Trophoblast cell (in vitro differentiated cells and primary cell): ENCODE results near the gene PTBP1.

ENCODE experiments used
- DNase-seq, 2 donors: peaks; one replicate each; pipeline ENCODE4 v3.0.0-alpha.2; 2016
- H2AFZ ChIP-seq: 2 replicates; pipeline ENCODE4 v1.6.1; 2013; ENCODE audit warnings: low read length, moderate library complexity, mild to moderate bottlenecking; ENCODE audit not compliant: insufficient read depth, poor library complexity
- H2AK5ac ChIP-seq: 2 replicates; pipeline ENCODE4 v1.6.1; 2013; ENCODE audit warnings: mild to moderate bottlenecking, low read length
- H2BK120ac ChIP-seq: 2 replicates; pipeline ENCODE4 v1.6.1; 2013; ENCODE audit warnings: low read length, mild to moderate bottlenecking, moderate library complexity; ENCODE audit not compliant: insufficient read depth, poor library complexity
- H2BK12ac ChIP-seq: 2 replicates; pipeline ENCODE4 v1.6.1; 2013; ENCODE audit warnings: mild to moderate bottlenecking, low read length, moderate library complexity
- H2BK5ac ChIP-seq: 2 replicates; pipeline ENCODE4 v1.6.1; 2013; ENCODE audit warnings: low read length, low read depth, moderate library complexity, mild to moderate bottlenecking; ENCODE audit not compliant: poor library complexity
- H3K14ac ChIP-seq: 2 replicates; pipeline ENCODE4 v1.6.1; 2013; ENCODE audit warnings: mild to moderate bottlenecking, low read length
- H3K18ac ChIP-seq: 2 replicates; pipeline ENCODE4 v1.6.1; 2013; ENCODE audit warnings: mild to moderate bottlenecking, low read length
- H3K23ac ChIP-seq: 2 replicates; pipeline ENCODE4 v1.6.1; 2013; ENCODE audit warnings: low read length
- H3K27ac ChIP-seq: 2 replicates; pipeline ENCODE4 v1.5.1; 2013; ENCODE audit warnings: low read depth, mild to moderate bottlenecking, inconsistent platforms, low read length, moderate library complexity
- H3K27me3 ChIP-seq: 2 replicates; pipeline ENCODE4 v1.6.1; 2013; ENCODE audit warnings: inconsistent platforms, mild to moderate bottlenecking, low read length, moderate library complexity; ENCODE audit not compliant: insufficient read depth
- H3K36me3 ChIP-seq, 2 experiments: 1 replicate in 1 of 2; 2 replicates in 1 of 2; pipeline ENCODE4 v1.6.1; 2013; ENCODE audit warnings: low read length in 2 of 2, mild to moderate bottlenecking in 2 of 2, moderate library complexity in 1 of 2; ENCODE audit not compliant: insufficient read depth in 2 of 2, control insufficient read depth in 1 of 2
- H3K4ac ChIP-seq: 2 replicates; pipeline ENCODE4 v1.6.1; 2013; ENCODE audit warnings: low read depth, mild to moderate bottlenecking, low read length, moderate library complexity
- H3K4me1 ChIP-seq, 2 experiments: 1 replicate in 1 of 2; 2 replicates in 1 of 2; pipeline ENCODE4 v1.6.1; 2013; ENCODE audit warnings: low read length in 2 of 2, mild to moderate bottlenecking in 2 of 2, moderate library complexity in 1 of 2; ENCODE audit not compliant: insufficient read depth in 2 of 2, control insufficient read depth in 1 of 2
- H3K4me2 ChIP-seq: 2 replicates; pipeline ENCODE4 v1.6.1; 2013; ENCODE audit warnings: inconsistent platforms, mild to moderate bottlenecking, low read length, moderate library complexity
- H3K4me3 ChIP-seq: 2 replicates; pipeline ENCODE4 v1.5.1; 2013; ENCODE audit warnings: mild to moderate bottlenecking, low read depth, low read length, inconsistent platforms
- H3K79me1 ChIP-seq: one replicate; pipeline ENCODE4 v1.6.1; 2013; ENCODE audit warnings: low read length
- H3K79me2 ChIP-seq: 2 replicates; pipeline ENCODE4 v1.6.1; 2013; ENCODE audit warnings: low read length, mild to moderate bottlenecking; ENCODE audit not compliant: control insufficient read depth, insufficient read depth, poor library complexity
- H3K9ac ChIP-seq: 2 replicates; pipeline ENCODE4 v1.6.1; 2013; ENCODE audit warnings: mild to moderate bottlenecking, low read length
- H3K9me3 ChIP-seq: 2 replicates; pipeline ENCODE4 v1.6.1; 2013; ENCODE audit warnings: low read depth, mild to moderate bottlenecking, control low read depth, inconsistent platforms, low read length; ENCODE audit not compliant: insufficient read depth
- H4K12ac ChIP-seq: 2 replicates; pipeline ENCODE4 v1.6.1; 2013; ENCODE audit warnings: low read depth, mild to moderate bottlenecking, low read length, moderate library complexity
- H4K8ac ChIP-seq: 2 replicates; pipeline ENCODE4 v1.6.1; 2013; ENCODE audit warnings: low read depth, mild to moderate bottlenecking, low read length, moderate library complexity
- H4K91ac ChIP-seq: one replicate; pipeline ENCODE4 v1.6.1; 2013; ENCODE audit warnings: low read depth, mild to moderate bottlenecking, low read length, moderate library complexity
- WGBS: extraction: QIAGEN DNeasy Blood & Tissue Kit; methylation state at CpG from one replicate; pipeline ENCODE4 v1.1.7; 2013; ENCODE audit warnings: missing lambda C conversion rate; ENCODE audit not compliant: insufficient read length, insufficient coverage; ENCODE audit errors: extremely low coverage; 5-methylcytosine and 5-hydroxymethylcytosine counted together

PTBP1 gene

DNA sequence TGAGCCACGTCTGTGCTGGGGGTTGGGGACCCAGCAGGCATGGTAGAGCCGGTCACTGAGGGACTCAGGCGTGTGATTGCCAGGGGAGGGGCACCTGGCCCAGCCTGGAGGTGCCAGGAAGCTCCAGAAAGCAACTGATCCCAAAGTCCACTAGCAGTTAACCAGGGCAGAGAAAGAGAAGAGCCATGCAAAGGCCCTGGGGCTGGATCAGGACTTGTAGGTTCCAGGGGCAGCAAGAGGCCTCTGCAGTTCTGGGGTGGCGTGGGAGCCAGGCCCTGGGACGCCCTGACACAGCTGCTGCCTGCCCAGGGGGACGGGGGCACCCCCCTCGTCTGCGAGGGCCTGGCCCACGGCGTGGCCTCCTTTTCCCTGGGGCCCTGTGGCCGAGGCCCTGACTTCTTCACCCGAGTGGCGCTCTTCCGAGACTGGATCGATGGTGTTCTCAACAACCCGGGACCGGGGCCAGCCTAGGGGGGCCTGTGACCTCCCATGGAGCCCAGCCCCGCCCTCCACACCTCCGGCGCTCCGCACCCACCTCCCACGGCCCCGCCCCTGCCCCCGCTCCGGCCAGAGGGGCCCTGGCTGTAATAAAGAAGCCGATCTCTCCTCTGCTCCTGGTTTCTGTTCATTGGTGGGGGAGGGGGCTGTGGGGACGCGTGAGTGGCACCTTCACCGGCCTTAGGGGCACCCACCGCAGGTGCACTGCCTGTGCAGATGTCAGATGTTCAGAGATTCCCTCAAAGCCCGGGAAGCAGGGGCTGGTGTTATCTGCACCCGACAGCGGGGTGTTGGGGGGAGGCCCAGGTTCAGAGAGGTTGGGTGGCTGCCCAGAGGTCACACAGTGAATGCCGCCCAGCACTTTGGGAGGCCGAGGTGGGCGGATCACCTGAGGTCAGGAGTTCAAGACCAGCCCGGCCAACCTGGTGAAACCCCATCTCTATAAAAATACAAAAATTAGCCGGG, 34.4 kb downstream of the PTBP1 start:
- Histone ChIP-seq H3K9me3 (peaks cover 3% of the 10 kb centered on the region), H2BK120ac (no peak overlapping the region), H4K12ac (no peak overlapping the region), H2AFZ (no peak overlapping the region), H3K4me1 (no peaks in the 10 kb centered on the region), H2BK12ac (no peak overlapping the region), H3K27ac (no peak overlapping the region), H3K9ac (no peak overlapping the region), H3K23ac (no peak overlapping the region), H3K4me3 (no peak overlapping the region), H3K79me2 (no peaks in the 10 kb centered on the region), H3K79me1 (no peaks in the 10 kb centered on the region), H4K8ac (no peak overlapping the region), H3K27me3 (no peaks in the 10 kb centered on the region), H3K4ac (no peak overlapping the region), H3K4me2 (no peak overlapping the region), H3K36me3 (no peaks in the 10 kb centered on the region), H2AK5ac (no peak overlapping the region), H2BK5ac (no peak overlapping the region), H3K18ac (no peak overlapping the region), H4K91ac (no peak overlapping the region), H3K14ac (no peak overlapping the region)
- WGBS = no CpG with 5 or more reads among the region's 38 CpGs
- DNase-seq = no peak

DNA sequence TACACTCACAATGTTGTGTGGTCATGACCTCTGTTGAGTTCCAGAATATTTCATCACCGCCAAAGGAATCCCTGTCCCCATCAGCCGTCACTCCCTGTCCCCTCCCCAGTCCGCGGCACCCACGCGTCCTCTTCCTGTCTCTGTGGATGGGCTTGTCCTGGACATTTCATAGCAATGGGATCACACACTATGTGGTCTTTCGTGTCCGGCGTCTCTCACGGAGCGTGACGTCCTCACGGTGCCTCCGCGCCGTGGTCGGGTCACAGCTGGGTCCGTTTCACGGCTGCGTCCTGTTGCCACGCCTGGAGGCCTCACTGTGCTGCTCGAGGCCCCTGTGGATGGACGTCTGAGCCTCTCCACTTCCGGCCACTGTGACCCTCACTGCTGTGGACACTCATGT, 37.0 kb downstream of the PTBP1 start:
- H3K18ac ChIP-seq = no peak overlapping the region
- H3K23ac ChIP-seq = no peak overlapping the region
- H3K27ac ChIP-seq = no peak overlapping the region
- H3K79me1 ChIP-seq = no peaks in the 10 kb centered on the region
- no peaks in the 10 kb centered on the region for H3K79me2 ChIP-seq
- no peak for DNase-seq
- no peak overlapping the region for H2BK12ac ChIP-seq
- no peak overlapping the region for H4K12ac ChIP-seq
- no peak overlapping the region for H3K4me2 ChIP-seq
- H3K9ac ChIP-seq = no peak overlapping the region
- no peak overlapping the region for H3K4me3 ChIP-seq
- H3K14ac ChIP-seq = no peak overlapping the region
- no peaks in the 10 kb centered on the region for H3K36me3 ChIP-seq
- no peaks in the 10 kb centered on the region for H3K4me1 ChIP-seq
- H4K91ac ChIP-seq = no peak overlapping the region
- no peak overlapping the region for H2BK5ac ChIP-seq
- no peak overlapping the region for H2BK120ac ChIP-seq
- H3K4ac ChIP-seq = no peak overlapping the region
- no peak overlapping the region for H4K8ac ChIP-seq
- H2AFZ ChIP-seq = no peak overlapping the region
- no CpG with 5 or more reads among the region's 24 CpGs for WGBS
- H3K9me3 ChIP-seq = no peaks in the 10 kb centered on the region
- no peak overlapping the region for H2AK5ac ChIP-seq
- H3K27me3 ChIP-seq = no peaks in the 10 kb centered on the region

DNA sequence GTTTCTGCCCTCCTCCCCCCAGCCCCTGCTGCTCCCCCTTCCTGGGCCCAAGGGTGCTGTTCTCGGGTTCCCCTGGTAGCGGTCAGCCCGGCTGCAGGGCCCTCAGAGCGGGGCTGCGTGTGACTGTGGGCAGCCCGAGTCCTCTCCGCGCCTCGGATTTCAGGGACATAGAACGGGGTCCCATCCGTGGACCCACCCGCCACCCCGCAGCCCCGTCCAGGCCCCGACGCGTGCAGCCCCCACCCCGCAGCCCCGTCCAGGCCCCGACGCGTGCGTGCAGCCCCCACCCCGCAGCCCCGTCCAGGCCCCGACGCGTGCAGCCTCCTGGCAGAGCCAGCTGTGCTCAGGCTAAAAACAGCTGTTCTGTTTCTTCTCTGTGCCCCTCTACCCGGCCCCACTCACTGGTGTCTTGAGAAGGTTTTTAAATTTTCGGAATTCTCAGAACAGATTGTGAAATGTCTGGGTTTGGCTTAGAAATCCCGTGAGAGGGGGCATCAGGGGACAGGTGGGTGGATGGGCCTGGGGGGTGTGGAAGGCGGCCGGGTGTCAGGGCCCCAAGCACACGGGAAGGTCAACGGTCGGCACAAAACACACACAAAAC, 38.1 kb downstream of the PTBP1 start:
- Histone ChIP-seq H2BK12ac (no peak overlapping the region), H3K79me1 (no peaks in the 10 kb centered on the region), H4K91ac (no peak overlapping the region), H3K4me1 (no peaks in the 10 kb centered on the region), H4K12ac (no peak overlapping the region), H2BK120ac (no peak overlapping the region), H2BK5ac (no peak overlapping the region), H3K79me2 (no peaks in the 10 kb centered on the region), H3K23ac (no peak overlapping the region), H3K4me2 (no peak overlapping the region), H3K9ac (no peak overlapping the region), H2AFZ (no peak overlapping the region), H3K4ac (no peak overlapping the region), H3K14ac (no peak overlapping the region), H3K27me3 (no peaks in the 10 kb centered on the region), H3K36me3 (no peaks in the 10 kb centered on the region), H3K4me3 (no peak overlapping the region), H3K27ac (no peak overlapping the region), H3K9me3 (no peaks in the 10 kb centered on the region), H3K18ac (no peak overlapping the region), H4K8ac (no peak overlapping the region), H2AK5ac (no peak overlapping the region)
- no peak for DNase-seq
- no CpG with 5 or more reads among the region's 36 CpGs for WGBS

DNA sequence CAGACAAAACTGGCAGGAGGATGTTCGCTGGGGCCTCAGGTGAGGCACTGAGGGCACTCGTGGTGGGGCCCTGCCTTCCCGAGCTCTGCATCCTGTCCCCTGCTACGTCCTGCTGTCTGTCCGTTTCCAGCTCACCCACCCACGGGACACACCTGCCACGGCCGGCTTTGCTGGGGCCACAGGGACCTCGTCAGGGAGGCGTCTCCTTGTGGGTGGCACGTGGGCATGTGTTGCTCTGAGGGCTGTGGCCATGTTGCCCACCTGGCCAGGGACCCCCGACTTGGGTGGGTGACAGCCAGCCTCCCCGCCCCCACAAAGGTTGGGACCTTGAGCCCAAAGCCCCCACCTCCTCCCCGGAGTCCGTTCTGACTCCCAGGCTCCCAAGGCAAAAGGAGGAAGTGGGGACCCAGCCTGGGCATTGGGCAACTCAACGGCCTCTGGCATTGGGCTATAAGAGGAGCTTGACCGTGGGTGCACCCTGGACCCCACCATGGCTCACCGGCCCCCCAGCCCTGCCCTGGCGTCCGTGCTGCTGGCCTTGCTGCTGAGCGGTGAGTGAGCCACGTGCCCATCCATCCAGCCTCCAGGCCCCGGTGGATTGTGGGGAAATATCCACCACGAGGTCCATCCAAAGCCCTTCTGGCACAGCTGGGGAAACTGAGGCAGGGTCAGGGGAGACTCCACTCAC, 43.4 kb downstream of the PTBP1 start, which contains the start of gene PRTN3:
Gene PRTN3 (plus strand): TSS at position 481 of the 688 bp plus-strand sequence. CDS start 10 bp downstream, at position 491.
- WGBS = no CpG with 5 or more reads among the region's 24 CpGs
- Histone ChIP-seq H2BK12ac (no peak within 1 kb of the TSS), H4K12ac (no peak within 1 kb of the TSS), H3K4me2 (no peak within 1 kb of the TSS), H3K79me2 (no peaks in the 10 kb centered on the region), H2BK5ac (no peak within 1 kb of the TSS), H3K23ac (no peak within 1 kb of the TSS), H3K4ac (no peak within 1 kb of the TSS), H3K14ac (no peak within 1 kb of the TSS), H2BK120ac (no peak within 1 kb of the TSS), H2AFZ (no peak within 1 kb of the TSS), H3K9me3 (peaks cover 5% of the 10 kb centered on the region), H4K91ac (no peak within 1 kb of the TSS), H3K27ac (no peak within 1 kb of the TSS), H3K4me1 (peaks cover 2 to 4% of the 10 kb centered on the region in 2 experiments), H3K4me3 (no peak within 1 kb of the TSS), H3K9ac (no peak within 1 kb of the TSS), H4K8ac (no peak within 1 kb of the TSS), H3K36me3 (no peaks in the 10 kb centered on the region), H3K18ac (no peak within 1 kb of the TSS), H3K27me3 (peaks cover 18% of the 10 kb centered on the region), H3K79me1 (no peaks in the 10 kb centered on the region), H2AK5ac (no peak within 1 kb of the TSS)
- no peak for DNase-seq
